ENCODE measurements around the gene SH3RF3.

Gene SH3RF3

GRCh38 chr2:109379507-109379906 lies 250.5 kb downstream of the SH3RF3 start:
- DNase-seq (ENCODE audit: low read depth) = no peak

- no peak for DNase-seq (ENCODE audit: low read depth)
Observed at GRCh38 chr2:109380502-109381326, 251.7 kb downstream of the SH3RF3 start.

GRCh38 chr2:109381327-109381820 lies 252.4 kb downstream of the SH3RF3 start:
- no peak for DNase-seq (ENCODE audit: low read depth)

- no peak for DNase-seq (ENCODE audit: low read depth)
Observed at GRCh38 chr2:109382226-109382895, 253.4 kb downstream of the SH3RF3 start.

- DNase-seq (ENCODE audit: low read depth) = no peak
Observed at GRCh38 chr2:109382951-109383350, 253.9 kb downstream of the SH3RF3 start.

GRCh38 chr2:109383505-109384307 lies 254.7 kb downstream of the SH3RF3 start:
- no peak for DNase-seq (ENCODE audit: low read depth)

GRCh38 chr2:109384308-109385271 lies 255.6 kb downstream of the SH3RF3 start:
- no peak for DNase-seq (ENCODE audit: low read depth)

- no peak for DNase-seq (ENCODE audit: low read depth)
Observed at GRCh38 chr2:109385506-109385905, 256.5 kb downstream of the SH3RF3 start.

GRCh38 chr2:109386004-109386695 lies 257.1 kb downstream of the SH3RF3 start:
- DNase-seq (ENCODE audit: low read depth) = no peak

GRCh38 chr2:109387221-109387735 lies 258.3 kb downstream of the SH3RF3 start:
- DNase-seq (ENCODE audit: low read depth) = no peak

- no peak for DNase-seq (ENCODE audit: low read depth)
Observed at GRCh38 chr2:109387778-109388469, 258.9 kb downstream of the SH3RF3 start.

- no peak for DNase-seq (ENCODE audit: low read depth)
Observed at GRCh38 chr2:109391243-109391642, 262.2 kb downstream of the SH3RF3 start.

- no peak for DNase-seq (ENCODE audit: low read depth)
Observed at GRCh38 chr2:109392140-109392539, 263.1 kb downstream of the SH3RF3 start.

- no peak for DNase-seq (ENCODE audit: low read depth)
Observed at GRCh38 chr2:109392816-109393661, 264.0 kb downstream of the SH3RF3 start.

GRCh38 chr2:109393662-109393972 lies 264.6 kb downstream of the SH3RF3 start:
- no peak for DNase-seq (ENCODE audit: low read depth)

GRCh38 chr2:109395494-109396201 lies 266.6 kb downstream of the SH3RF3 start:
- DNase-seq (ENCODE audit: low read depth) = no peak

GRCh38 chr2:109396202-109397180 lies 267.5 kb downstream of the SH3RF3 start:
- no peak for DNase-seq (ENCODE audit: low read depth)

Data from stimulated activated CD8-positive, alpha-beta memory T cell treated with anti-CD3 and anti-CD28 coated beads, Interleukin-4, amount 100 ng/mL, for 24 hours (primary cell).